Stimulated activated naive CD4-positive, alpha-beta T cell treated with Interleukin-2 at 50 U/mL for 16 hours (primary cell): Measurements from ENCODE around the gene LDB3.
"Not testable (repeated sequence)": the region's sequence is repeated elsewhere in the genome, so short reads cannot be mapped to it uniquely, and the experiment has no call there.

Experiments used
- DNase-seq: peaks from one replicate; lab custom pipeline; 2025; lab: John Stamatoyannopoulos, UW

Gene LDB3

GRCh38 chr10:86734207-86734988 lies 66.1 kb downstream of the LDB3 start:
- no peak for DNase-seq

DNA sequence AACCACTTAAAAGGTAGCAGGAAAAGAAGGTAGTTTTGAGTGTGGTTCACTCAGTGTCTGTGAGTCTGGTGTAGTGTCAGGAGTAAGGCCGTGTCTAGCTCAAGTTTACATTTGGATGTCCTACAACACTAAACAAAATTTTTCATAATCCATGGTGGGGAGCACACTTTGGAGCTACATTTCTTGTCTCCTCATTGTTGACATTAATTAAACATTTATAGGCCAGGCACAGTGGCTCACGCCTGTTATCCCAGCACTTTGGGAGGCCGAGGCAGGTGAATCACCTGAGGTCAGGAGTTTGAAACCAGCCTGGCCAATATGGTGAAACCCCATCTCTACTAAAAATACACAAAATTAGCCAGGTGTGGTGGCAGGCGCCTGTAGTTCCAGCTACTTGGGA lies 67.0 kb downstream of the LDB3 start:
- not testable (repeated sequence) for DNase-seq

DNA sequence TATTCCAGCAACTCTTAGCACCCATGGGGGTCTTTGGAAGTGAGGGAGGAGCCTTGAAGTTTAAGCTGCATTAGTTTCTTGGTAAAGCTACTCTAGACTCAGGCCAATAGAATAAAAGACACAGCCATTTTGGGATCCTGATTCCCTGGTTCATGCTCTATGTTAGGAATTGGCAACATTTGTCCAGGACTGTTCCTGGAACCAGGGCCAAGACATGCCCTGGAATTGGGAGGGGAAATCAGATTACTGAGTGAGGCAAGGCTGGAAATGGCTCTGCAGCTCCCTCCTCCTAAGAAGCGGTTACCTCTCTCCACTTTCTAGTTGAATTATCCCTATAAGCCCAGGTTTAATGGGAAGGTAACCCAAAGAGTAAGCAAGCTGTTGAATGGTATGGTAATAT lies 73.9 kb downstream of the LDB3 start:
- no peak for DNase-seq

DNA sequence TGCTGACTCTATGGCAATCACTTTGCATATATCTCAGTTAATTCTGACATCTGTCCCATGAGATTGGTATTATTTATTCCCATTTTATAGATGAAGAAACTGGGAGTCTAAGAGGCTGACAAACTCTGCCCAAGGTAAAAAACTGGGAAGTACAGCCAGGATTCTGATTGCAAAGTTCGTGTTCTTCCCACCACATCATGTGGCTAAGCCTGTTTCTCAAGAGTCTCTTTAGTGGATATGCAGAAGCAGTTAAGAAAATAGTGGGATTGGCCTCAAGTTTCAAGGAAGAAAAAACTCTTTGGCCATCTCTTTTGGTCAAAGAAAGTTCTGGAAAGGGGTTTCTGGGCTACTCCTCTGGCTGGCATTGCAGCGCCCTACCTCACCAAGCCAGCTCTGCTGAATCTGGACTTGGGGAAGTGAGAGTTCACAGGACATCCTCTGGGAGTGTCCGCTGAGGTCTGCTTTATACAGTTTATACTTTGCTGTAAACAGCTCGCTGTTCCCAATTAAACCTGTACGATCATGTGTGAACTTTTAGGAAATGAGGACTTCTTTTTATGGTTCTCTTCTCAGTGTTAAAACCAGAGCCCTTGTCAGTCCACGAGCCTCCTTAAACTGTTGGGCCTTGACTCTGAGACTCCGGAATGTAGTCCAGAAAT lies 75.9 kb downstream of the LDB3 start:
- DNase-seq: no peak

DNA sequence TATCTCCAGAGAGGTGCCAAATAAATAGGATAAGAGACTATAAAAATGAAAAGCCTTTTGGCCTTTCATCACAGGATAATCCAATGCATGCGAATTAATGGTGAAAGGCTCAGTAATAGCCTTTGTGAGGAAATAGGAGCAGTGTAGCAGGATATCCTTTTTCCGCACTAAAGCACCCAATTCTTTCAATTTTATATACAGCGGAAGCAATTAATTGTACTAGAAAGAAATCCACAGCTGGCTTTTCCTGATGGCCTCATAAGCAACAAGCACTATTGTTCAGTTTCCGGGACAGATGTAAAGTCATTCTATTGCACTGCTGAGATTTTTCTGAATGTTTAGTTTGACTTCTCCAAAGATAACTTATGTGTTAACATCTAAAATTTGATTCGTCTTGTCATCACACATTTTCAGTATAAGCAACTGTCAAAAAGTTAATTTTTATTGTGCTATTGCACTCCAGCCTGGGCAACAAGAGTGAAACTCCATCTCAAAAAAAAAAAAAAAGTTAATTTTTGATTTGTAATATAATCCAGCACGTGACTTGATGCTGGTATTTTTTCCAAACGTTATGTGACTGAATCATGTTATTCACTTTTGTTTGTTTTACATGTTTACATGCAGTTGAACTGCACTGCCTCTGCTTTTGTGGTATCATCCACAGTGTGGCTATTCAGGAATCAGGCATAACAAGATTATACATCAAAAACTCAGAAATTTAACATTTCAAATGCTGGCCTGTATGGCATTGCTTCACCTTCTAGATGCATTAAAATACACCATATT lies 79.7 kb downstream of the LDB3 start:
- no peak for DNase-seq

DNA sequence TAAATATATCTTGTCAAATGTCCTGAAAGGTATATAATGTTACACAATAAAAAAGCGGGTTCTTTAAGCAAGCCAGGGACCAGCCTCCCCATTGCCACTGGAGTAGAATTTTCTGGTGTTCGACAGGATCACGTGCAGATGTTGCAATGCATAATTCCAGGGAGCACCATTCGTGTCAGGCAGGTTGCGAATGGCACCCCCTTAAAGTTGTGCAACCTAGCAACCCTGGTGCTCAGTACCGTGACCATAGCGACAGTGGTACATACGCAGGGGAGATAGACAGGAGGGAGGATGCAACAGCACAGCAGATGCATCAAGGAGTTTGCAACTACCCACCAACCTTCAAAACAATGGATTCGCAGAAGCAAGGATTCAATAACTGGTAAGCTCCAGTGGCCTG lies 81.5 kb downstream of the LDB3 start:
- DNase-seq: no peak

GRCh38 chr10:86751477-86751876 lies 83.2 kb downstream of the LDB3 start:
- no peak for DNase-seq

- no peak for DNase-seq
These were observed 84.0 kb downstream of the LDB3 start for GRCh38 chr10:86752311-86752710.

- DNase-seq: no peak
These were observed 84.7 kb downstream of the LDB3 start for GRCh38 chr10:86753051-86753450.

DNA sequence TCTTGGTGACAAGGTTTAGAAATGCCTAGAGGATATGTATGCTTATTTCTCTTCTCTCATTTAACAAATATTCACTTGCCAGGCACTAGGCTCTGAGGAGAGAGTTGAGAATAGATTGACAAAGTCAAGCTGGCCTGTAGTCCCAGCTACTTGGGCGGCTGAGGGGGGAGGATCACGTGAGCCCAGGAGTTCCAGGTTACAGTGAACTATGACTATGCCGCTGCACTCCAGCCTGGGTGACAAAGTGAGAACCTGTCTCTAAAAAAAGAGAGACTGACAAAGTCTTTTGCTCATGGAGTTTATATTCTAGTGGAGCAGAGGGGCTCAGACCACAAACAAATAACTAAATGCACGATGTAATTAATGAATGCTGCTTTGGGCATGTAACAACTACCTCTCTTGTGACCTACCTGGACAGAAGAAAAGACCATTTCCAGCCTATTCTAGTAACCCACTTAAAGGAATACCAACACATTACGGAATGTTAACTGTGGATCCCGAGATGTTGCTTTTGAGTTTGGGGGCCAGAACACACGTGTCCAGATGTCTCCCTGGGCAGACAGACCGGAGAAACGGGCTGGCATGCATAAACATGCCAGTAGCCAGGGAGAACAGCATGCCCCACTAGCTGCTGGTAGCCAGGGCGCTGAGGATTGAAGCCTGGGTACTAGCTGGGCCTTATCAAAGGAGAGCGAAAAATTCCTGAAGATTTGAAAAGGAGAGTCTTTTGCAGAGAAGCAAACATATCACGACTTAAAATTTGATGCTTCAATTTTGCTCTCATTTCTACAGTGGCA lies 85.5 kb downstream of the LDB3 start:
- DNase-seq: no peak

GRCh38 chr10:86755454-86755739 lies 87.1 kb downstream of the LDB3 start:
- DNase-seq: no peak

DNA sequence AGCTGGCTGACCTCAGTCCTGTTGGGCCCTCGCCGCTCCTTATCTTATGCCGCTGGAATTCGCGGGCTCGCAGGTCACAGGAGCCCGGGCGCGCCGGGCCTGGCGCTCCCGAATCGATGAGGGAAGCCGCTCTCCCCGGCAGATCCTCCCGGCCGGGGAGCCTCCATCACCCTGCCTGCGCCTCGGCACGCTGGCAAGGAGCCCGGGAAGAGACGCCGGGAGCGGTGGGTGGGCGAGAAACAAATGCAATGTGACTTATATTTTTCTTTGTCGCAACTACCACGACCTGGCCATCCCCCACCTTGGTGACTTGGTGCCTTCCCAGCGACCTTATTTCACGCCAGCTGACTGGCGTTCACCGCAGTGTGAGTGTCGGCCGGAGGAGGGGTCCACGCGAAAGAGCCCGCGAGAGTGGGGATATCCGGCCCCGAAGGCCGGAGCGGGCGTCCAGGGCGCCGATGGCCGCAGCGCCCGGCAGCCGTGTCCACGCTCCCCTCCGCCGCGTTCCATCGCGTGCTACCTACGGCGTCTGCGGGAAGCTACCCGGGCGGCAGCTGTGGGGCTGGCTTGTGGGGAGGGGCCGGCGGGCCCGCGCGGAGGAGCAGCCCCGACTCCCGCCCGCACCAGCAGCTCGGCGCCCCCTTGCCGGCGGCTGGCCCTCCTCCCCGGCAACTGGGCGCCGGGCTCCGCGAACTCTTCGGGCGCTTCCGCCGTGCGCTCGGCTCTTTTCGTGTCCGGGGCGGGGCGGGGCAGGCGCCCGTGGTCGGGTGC lies 87.6 kb downstream of the LDB3 start:
- peak; percentile 84 for DNase-seq

DNA sequence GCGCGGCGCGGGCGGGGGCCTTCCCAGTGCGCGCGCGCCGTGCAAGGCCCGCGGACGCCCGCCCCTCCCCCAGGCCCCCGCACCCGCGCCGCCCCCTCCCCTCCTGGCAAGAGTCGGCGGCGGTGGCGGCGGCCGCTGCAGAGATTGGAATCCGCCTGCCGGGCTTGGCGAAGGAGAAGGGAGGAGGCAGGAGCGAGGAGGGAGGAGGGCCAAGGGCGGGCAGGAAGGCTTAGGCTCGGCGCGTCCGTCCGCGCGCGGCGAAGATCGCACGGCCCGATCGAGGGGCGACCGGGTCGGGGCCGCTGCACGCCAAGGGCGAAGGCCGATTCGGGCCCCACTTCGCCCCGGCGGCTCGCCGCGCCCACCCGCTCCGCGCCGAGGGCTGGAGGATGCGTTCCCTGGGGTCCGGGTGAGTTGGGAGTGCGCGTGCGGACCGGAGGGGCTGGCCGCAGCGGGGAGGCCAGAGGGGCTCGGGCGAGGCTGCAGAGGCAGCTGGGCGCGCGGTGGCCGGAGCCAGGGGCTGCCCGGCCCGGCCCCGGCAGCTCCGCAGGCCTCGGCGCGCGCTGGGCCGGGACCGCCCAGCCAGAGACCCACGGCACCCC lies 88.3 kb downstream of the LDB3 start, which contains the start of gene BMPR1A:
TSS of gene BMPR1A (plus strand) at position 109 of the 602 bp plus-strand sequence. CDS start 119,400 bp downstream, outside the sequence.
- DNase-seq: no peak

GRCh38 chr10:86757113-86757972 lies 89.0 kb downstream of the LDB3 start:
- DNase-seq: peak; percentile 2

- DNase-seq: no peak
These were observed 90.1 kb downstream of the LDB3 start for GRCh38 chr10:86758189-86759072.

GRCh38 chr10:86759073-86759672 lies 90.9 kb downstream of the LDB3 start:
- DNase-seq: no peak

DNA sequence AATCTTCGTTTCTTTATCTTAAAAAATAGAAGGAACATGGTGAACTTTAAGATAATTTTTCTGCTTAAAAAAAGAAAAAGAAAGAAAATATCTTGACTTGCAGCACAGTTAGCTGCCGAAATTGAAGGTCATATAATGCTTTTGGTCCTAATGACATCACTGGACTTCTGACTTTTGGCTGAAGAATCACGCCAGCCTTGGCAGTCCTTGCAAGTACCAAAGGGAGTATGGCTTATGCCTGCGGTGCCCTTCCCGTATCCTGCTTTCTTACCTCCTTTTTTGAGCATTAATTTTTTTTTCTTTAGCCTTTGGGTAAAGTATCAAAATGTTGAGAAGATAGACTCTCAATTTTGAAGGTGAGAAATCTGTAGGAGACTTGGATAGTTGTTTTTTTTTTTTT lies 95.1 kb downstream of the LDB3 start:
- DNase-seq: no peak

DNA sequence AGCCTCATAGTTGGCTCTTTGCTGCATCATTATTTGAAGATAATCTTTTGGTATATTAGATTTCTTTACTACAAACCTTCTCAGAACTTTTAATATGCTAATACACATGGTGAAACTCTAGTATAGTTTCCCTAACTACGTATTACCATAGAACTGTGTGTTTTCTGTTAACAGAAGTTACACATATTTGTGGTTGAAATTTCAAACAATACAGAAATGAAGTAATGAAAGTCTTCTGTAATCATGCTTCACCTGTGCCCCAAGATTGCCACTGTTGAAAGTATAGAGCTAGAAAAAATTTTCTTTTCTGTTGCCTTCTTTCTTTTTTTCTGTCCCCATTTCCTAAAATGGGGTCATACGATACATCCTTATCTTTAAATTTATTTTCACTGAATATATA lies 97.2 kb downstream of the LDB3 start:
- no peak for DNase-seq
